ENCODE data around the gene NCAM2. TPM values are rescaled to one million over a fixed set of nuclear protein-coding genes. Genes with fewer than 3 reads are reported as not detected.

NCAM2 gene
- total and polyA plus RNA-seq, 2 of the 4 experiments (the other 2 are of a cell fraction) = 2.7 to 5.0 TPM

DNA sequence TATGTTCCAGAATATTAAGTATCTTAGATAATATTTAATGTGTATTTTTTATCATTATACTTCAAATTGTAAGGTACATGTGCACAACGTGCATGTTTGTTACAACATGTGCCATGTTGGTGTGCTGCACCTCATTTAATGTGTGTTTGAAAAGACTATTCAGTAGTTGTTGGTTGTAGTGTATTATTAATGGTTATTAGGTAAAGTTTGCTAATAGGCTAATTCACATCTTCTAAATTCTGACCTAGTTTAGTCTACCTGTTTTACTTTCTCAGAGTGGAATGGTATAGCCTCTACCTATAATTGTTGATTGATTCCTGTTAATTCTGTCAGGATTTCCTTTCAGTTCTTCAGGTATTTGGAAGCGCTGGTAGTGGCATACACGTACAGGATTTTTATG, 153.0 kb downstream of the NCAM2 start:
- Histone ChIP-seq H3K18ac (ENCODE audit: low read depth, low read length) (no peak overlapping the region), H4K8ac (ENCODE audit: low read depth in 2 of 2, low read length in 2 of 2) (no peak overlapping the region), H3K79me1 (ENCODE audit: low read depth in 1 of 2, low read length in 2 of 2) (no peaks in the 10 kb centered on the region), H3K9me1 (ENCODE audit: insufficient read depth, low read length) (no peaks in the 10 kb centered on the region), H3K9ac (ENCODE audit: low read depth, low read length) (no peak overlapping the region), H3K36me3 (ENCODE audit: control insufficient read depth, insufficient read depth, low read length) (no peaks in the 10 kb centered on the region), H2AFZ (replicated peaks; ENCODE audit: low read length, poor library complexity) (no peak overlapping the region), H2BK20ac (ENCODE audit: low read depth, low read length) (no peak overlapping the region), H2AK9ac (replicated peaks; ENCODE audit: low read depth, low read length, poor library complexity) (no peak overlapping the region), H3K23ac (ENCODE audit: low read depth, low read length) (no peak overlapping the region), H3K4me2 (ENCODE audit: low read depth, low read length) (no peak overlapping the region), H3K4me1 (ENCODE audit: control insufficient read depth, insufficient read depth, low read length) (0 out of 2 replicates have a peak, but pooled peaks cover 1% of the 10 kb centered on the region), H2BK5ac (ENCODE audit: low read depth, low read length, poor library complexity, severe bottlenecking) (no peak overlapping the region), H3K9me3 (ENCODE audit: control insufficient read depth, insufficient read depth, low read length) (no peaks in the 10 kb centered on the region), H3K14ac (replicated peaks; ENCODE audit: low read depth, low read length) (no peak overlapping the region), H3K56ac (ENCODE audit: extremely low read depth, insufficient read depth, low read length) (no peak overlapping the region), H3K4ac (ENCODE audit: low read depth, low read length) (no peak overlapping the region), H3K27me3 (ENCODE audit: control insufficient read depth, insufficient read depth, low read length) (no peaks in the 10 kb centered on the region), H3K27ac (ENCODE audit: insufficient read depth, low read length) (no peak overlapping the region), H2BK120ac (ENCODE audit: low read depth, low read length) (no peak overlapping the region), H4K91ac (ENCODE audit: insufficient read depth, low read depth, low read length) (no peak overlapping the region), H2BK15ac (ENCODE audit: low read depth, low read length) (no peak overlapping the region), H4K5ac (ENCODE audit: low read depth, low read length) (no peak overlapping the region), H2AK5ac (ENCODE audit: low read depth, low read length) (no peak overlapping the region), H3K4me3 (ENCODE audit: insufficient read depth, low read depth, low read length) (no peak overlapping the region), H4K20me1 (ENCODE audit: insufficient read depth, low read length) (no peaks in the 10 kb centered on the region)
- ChIA-PET POLR2A (ENCODE audit: unreplicated experiment) (no interaction called here), CTCF (no interaction called here)
- intact Hi-C loops (cut with micrococcal nuclease) = no loop called here
- no TSS peak for BruUV-seq (replicated peaks)
- TF ChIP-seq BHLHE40 (IDR thresholded peaks at IDR 0.05; ENCODE audit: low read depth, low read length) (no peak), RAD21 (IDR thresholded peaks at IDR 0.05; ENCODE audit: low read length) (no peak), CEBPB (IDR thresholded peaks at IDR 0.05; ENCODE audit: low read depth, low read length) (no peak), CHD1 (IDR thresholded peaks at IDR 0.05; ENCODE audit: low read depth, low read length) (no peak)
- dilution Hi-C loops (cut with HindIII; ENCODE audit: low sequenced_read_pairs, unreplicated experiment) = no loop called here
- WGBS, 2 experiments (ENCODE audit: extremely low coverage in 2 of 2, insufficient read length in 1 of 2) = no CpG with 5 or more reads among the region's 3 CpGs
- ATAC-seq (ENCODE audit: low read depth) (no peak), DNase-seq (no peak)
- in situ Hi-C loops (cut with MboI; ENCODE audit: low sequenced_read_pairs) = loop anchor here (25.0 kb wide), 1 partner anchor 211 kb away; no protein-coding TSS in a partner anchor
